Mammary epithelial cell (primary cell): ENCODE data around the gene C2orf69.

ENCODE experiments used
- CTCF ChIP-seq, 2 donors: IDR thresholded peaks in 1 of 2; conservative IDR thresholded peaks in 1 of 2; 2 replicates each; pipeline ENCODE4 v1.5.1; 2011 to 2012; ENCODE audit warnings: inconsistent platforms in 2 of 2, low read length in 2 of 2, mild to moderate bottlenecking in 2 of 2, control low read depth in 1 of 2, low read depth in 1 of 2; ENCODE audit not compliant: insufficient read depth in 1 of 2; ENCODE audit errors: extremely low read depth in 1 of 2
- EZH2 ChIP-seq: IDR thresholded peaks from 2 replicates; pipeline ENCODE4 v1.6.1; 2012; ENCODE audit warnings: low read length, inconsistent platforms, borderline replicate concordance

DNA sequence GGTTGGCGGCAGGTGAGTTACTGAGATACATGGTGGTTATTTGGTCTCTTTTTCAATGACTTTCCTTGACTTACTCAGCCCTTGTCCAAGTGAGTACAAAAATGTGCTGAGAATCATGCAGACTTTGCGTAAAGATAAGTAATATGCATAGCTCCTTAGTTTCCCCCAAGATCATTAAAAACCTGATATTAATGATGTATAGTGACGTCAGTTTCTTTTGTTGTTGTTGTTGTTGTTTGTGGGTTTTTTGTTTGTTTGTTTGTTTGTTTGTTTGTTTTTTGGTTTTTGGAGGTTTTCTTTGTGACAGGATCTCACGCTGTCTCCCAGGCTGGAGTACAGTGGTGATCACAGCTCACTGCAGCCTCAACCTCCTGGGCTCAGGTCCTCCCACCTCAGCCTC, 45.2 kb upstream of the C2orf69 start:
- TF ChIP-seq CTCF (conservative IDR thresholded peaks at IDR 0.05 in 1 of 2, IDR thresholded peaks at IDR 0.05 in 1 of 2; ENCODE audit: extremely low read depth in 1 of 2, insufficient read depth in 1 of 2, low read depth in 1 of 2, low read length in 2 of 2) (no peak), EZH2 (no peak)
